Lower lobe of right lung (tissue), 2 donors: ENCODE data around the gene ST6GALNAC3. TPM values are rescaled to one million over a fixed set of nuclear protein-coding genes. Genes with fewer than 3 reads are reported as not detected.
A peak's percentile ranks its signal among the peaks of the same experiment; 100 is the strongest.

Experiments used
- ATAC-seq, 2 donors: fragments of 200-7000 bp; cut with Tn5 transposase; one replicate each; pipeline ENCODE4 v1.9.1; 2020 to 2022; ENCODE audit warnings: mild to moderate bottlenecking in 2 of 2, moderate library complexity in 2 of 2
- DNase-seq: peaks from one replicate; pipeline ENCODE4 v3.0.0-alpha.2; 2020
- H3K27ac ChIP-seq: fragments of 200-600 bp; one replicate; pipeline ENCODE4 v1.8.0; 2022
- H3K27me3 ChIP-seq: fragments of 200-600 bp; one replicate; pipeline ENCODE4 v1.8.0; 2022; ENCODE audit warnings: low read depth
- H3K36me3 ChIP-seq: fragments of 200-600 bp; one replicate; pipeline ENCODE4 v1.8.0; 2022; ENCODE audit warnings: mild to moderate bottlenecking
- H3K4me1 ChIP-seq: fragments of 200-600 bp; one replicate; pipeline ENCODE4 v1.8.0; 2022
- H3K4me3 ChIP-seq: fragments of 200-600 bp; one replicate; pipeline ENCODE4 v1.8.0; 2022; ENCODE audit warnings: mild to moderate bottlenecking
- H3K9me3 ChIP-seq: fragments of 200-600 bp; one replicate; pipeline ENCODE4 v1.8.0; 2022
- CTCF ChIP-seq: fragments of 200-600 bp; IDR thresholded peaks from one replicate; pipeline ENCODE4 v1.8.0; 2022; ENCODE audit warnings: antibody characterized with exemption, mild to moderate bottlenecking
- intact Hi-C: fragments of 100-400 bp; cut with DNase I; formaldehyde crosslinking; loops from one replicate; pipeline ENCODE4 v1.11.0; 2022
- long read RNA-seq: library from polyadenylated mRNA; unstranded; transcript quantifications from one replicate; pipeline ENCODE4 v2.0.0, GENCODE V29; 2021
- total RNA-seq: library from RNA; stranded (reverse); fragmentation: NEBNext Ultra II Directional; extraction: Animal tissue kit (Norgen Biotek cat#: 25700); gene quantifications from one replicate; pipeline ENCODE4 v1.2.1, GENCODE V29; 2021
- donor health status: DM: no; HTN: yes; CAD: no; lungs with severe emphysema.

ST6GALNAC3 gene
- 8.8 TPM for total RNA-seq
- long read RNA-seq, partial matches to known transcripts = 0 of 9 reads
- long read RNA-seq, other reads (novel, unspliced or antisense) = 8 of 9 reads

DNA sequence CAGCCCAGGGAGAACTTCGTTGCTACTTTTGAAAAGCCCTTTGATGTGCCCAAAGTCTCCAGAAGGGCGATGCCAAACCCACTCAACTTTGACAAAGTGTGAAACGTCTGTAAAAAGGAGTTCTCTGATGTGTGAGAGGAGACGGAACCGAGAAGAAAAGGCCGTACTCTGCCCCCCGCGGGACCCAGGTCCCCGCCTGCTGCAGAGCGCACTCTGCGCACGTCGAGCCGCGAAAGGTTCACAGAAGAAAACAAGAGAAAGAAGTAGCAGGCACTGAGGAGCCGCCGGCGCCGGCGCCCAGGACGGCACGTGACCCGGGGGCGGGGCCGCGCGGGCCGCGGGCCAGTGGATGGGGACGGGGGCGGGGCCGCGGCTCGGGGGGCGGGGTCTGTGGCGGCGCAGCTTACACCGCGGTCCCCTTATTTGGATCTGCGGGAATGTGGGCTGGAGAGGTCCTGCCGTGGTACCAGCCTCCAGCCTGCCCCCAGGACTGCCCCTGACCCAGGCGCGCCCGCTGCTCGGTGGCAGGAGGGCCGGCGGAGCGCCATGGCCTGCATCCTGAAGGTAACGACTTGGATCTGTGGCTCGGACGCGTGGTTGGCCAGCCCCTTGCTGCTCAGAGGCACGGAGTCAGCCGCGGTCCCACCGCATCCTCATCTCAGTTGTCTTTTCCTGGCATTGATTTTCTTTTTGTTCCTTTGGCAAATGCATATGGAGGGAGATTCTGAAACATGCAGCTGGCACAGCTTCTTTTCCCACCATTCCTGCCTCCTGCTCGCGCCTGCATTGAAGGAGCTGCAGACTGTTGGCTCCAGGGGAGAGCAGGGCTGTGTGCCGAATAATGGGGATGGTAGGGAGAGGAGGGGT, at the start of gene ST6GALNAC3:
Gene ST6GALNAC3 (plus strand): TSS at position 426 of the 867 bp plus-strand sequence.
- no peaks in the 10 kb centered on the region for H3K9me3 ChIP-seq
- peak within 1 kb of the TSS; percentile 66 for H3K4me3 ChIP-seq
- intact Hi-C loops = no loop called here
- peak; percentile 97 to 99 for ATAC-seq
- H3K4me1 ChIP-seq = peaks cover 11% of the 10 kb centered on the region
- TF ChIP-seq CTCF = no peak
- peak; percentile 86 for DNase-seq
- no peaks in the 10 kb centered on the region for H3K27me3 ChIP-seq
- H3K27ac ChIP-seq = peak within 1 kb of the TSS; percentile 74
- H3K36me3 ChIP-seq = no peaks in the 10 kb centered on the region

GRCh38 chr1:76027341-76027740, 47.2 kb upstream of the ST6GALNAC3 start:
- Histone ChIP-seq H3K36me3 (no peaks in the 10 kb centered on the region), H3K27me3 (no peaks in the 10 kb centered on the region), H3K27ac (no peak overlapping the region), H3K4me1 (no peaks in the 10 kb centered on the region), H3K9me3 (no peaks in the 10 kb centered on the region), H3K4me3 (no peak overlapping the region)
- ATAC-seq (peak in 1 of 2 donors; percentile 31), DNase-seq (no peak)
- intact Hi-C loops = no loop called here
- no peak for TF ChIP-seq CTCF

DNA sequence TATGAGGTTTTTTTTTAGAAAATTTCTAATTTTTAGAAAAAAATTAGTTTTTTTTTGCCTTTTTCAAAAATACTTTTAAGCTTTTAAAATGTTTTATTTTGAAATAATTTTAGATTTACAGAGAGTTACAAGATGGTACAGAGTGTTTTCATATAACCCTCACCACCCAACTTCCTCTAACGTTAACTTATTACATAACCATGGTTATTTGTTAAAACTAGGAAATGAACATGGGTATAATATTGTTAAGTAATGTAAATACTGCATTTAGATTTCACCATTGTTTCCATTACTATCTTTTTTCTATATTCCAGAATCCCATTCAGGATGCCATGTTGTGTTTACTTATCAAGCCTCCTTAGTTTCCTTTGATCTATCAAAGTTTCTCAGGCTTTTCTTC, 45.2 kb upstream of the ST6GALNAC3 start:
- Histone ChIP-seq H3K4me1 (no peaks in the 10 kb centered on the region), H3K9me3 (no peaks in the 10 kb centered on the region), H3K36me3 (no peaks in the 10 kb centered on the region), H3K27ac (no peak overlapping the region), H3K4me3 (no peak overlapping the region), H3K27me3 (no peaks in the 10 kb centered on the region)
- DNase-seq = no peak
- no peak for TF ChIP-seq CTCF
- intact Hi-C loops = no loop called here
- no peak for ATAC-seq

- Histone ChIP-seq H3K27ac (no peak overlapping the region), H3K27me3 (no peaks in the 10 kb centered on the region), H3K36me3 (no peaks in the 10 kb centered on the region), H3K4me1 (no peaks in the 10 kb centered on the region), H3K4me3 (no peak overlapping the region), H3K9me3 (no peaks in the 10 kb centered on the region)
- no peak for DNase-seq
- TF ChIP-seq CTCF = no peak
- intact Hi-C loops = no loop called here
- no peak for ATAC-seq
These were observed 43.0 kb upstream of the ST6GALNAC3 start for GRCh38 chr1:76031496-76031895.

GRCh38 chr1:76033800-76034475, 40.6 kb upstream of the ST6GALNAC3 start:
- no peak for ATAC-seq
- intact Hi-C loops = no loop called here
- Histone ChIP-seq H3K27ac (no peak overlapping the region), H3K4me3 (no peak overlapping the region), H3K9me3 (no peaks in the 10 kb centered on the region), H3K27me3 (no peaks in the 10 kb centered on the region), H3K36me3 (no peaks in the 10 kb centered on the region), H3K4me1 (no peaks in the 10 kb centered on the region)
- TF ChIP-seq CTCF = no peak
- DNase-seq = no peak
